IMR-90 (cell line): ENCODE results near the gene CNTN5. TPM values are rescaled to one million over a fixed set of nuclear protein-coding genes. Genes with fewer than 3 reads are reported as not detected.

Experiments
- ATAC-seq: fragments of 200-7000 bp; cut with Tn5 transposase; 2 replicates; pipeline ENCODE4 v1.9.1; 2020; ENCODE audit warnings: low read depth, mild to moderate bottlenecking, moderate library complexity
- BruUV-seq: library from RNA; stranded (reverse); fragments of 400-500 nt; replicated peaks from 2 replicates; lab custom pipeline; 2021; lab: Mats Ljungman, UMichigan
- CTCF ChIA-PET: fragments of 300-600 bp; formaldehyde crosslinking; extraction: SDS; loops from one replicate; lab custom pipeline; 2021; ENCODE audit warnings: antibody characterized with exemption; lab: Yijun Ruan, JAX
- POLR2A ChIA-PET: fragments of 300-600 bp; sonication (Branson Sonifier 250); formaldehyde crosslinking; loops from one replicate; lab custom pipeline; 2022; ENCODE audit warnings: antibody characterized with exemption; ENCODE audit not compliant: unreplicated experiment; lab: Charles Lee
- DNase-seq: peaks from one replicate; pipeline ENCODE4 v3.0.0; 2013
- H2AFZ ChIP-seq: replicated peaks from 2 replicates; pipeline ENCODE3; 2013; ENCODE audit warnings: low read length, mild to moderate bottlenecking; ENCODE audit not compliant: poor library complexity
- H2AK5ac ChIP-seq: 2 replicates; pipeline ENCODE4 v1.6.1; 2013; ENCODE audit warnings: low read depth, low read length, inconsistent platforms
- H2AK9ac ChIP-seq: replicated peaks from 2 replicates; pipeline ENCODE3; 2013; ENCODE audit warnings: mild to moderate bottlenecking, low read depth, low read length, moderate library complexity; ENCODE audit not compliant: poor library complexity
- H2BK120ac ChIP-seq: 2 replicates; pipeline ENCODE4 v1.6.1; 2013; ENCODE audit warnings: low read depth, low read length, inconsistent platforms
- H2BK15ac ChIP-seq: 3 replicates; pipeline ENCODE4 v1.6.1; 2013; ENCODE audit warnings: low read depth, low read length, inconsistent platforms
- H2BK20ac ChIP-seq: 2 replicates; pipeline ENCODE4 v1.6.1; 2013; ENCODE audit warnings: low read depth, mild to moderate bottlenecking, inconsistent platforms, low read length, moderate library complexity
- H2BK5ac ChIP-seq: 2 replicates; pipeline ENCODE4 v1.6.1; 2013; ENCODE audit warnings: mild to moderate bottlenecking, low read depth, low read length, inconsistent platforms; ENCODE audit not compliant: poor library complexity, severe bottlenecking
- H3K14ac ChIP-seq: replicated peaks from 2 replicates; pipeline ENCODE4 v1.6.1; 2013; ENCODE audit warnings: low read depth, low read length, inconsistent platforms
- H3K18ac ChIP-seq: 2 replicates; pipeline ENCODE4 v1.6.1; 2013; ENCODE audit warnings: low read depth, low read length, control low read depth
- H3K23ac ChIP-seq: 2 replicates; pipeline ENCODE4 v1.6.1; 2013; ENCODE audit warnings: low read depth, low read length, inconsistent platforms
- H3K27ac ChIP-seq: 2 replicates; pipeline ENCODE4 v1.5.1; 2013; ENCODE audit warnings: mild to moderate bottlenecking, control low read depth, low read length; ENCODE audit not compliant: insufficient read depth
- H3K27me3 ChIP-seq: 2 replicates; pipeline ENCODE4 v1.6.1; 2013; ENCODE audit warnings: low read length; ENCODE audit not compliant: control insufficient read depth, insufficient read depth
- H3K36me3 ChIP-seq: 2 replicates; pipeline ENCODE4 v1.6.1; 2013; ENCODE audit warnings: low read length, mixed read lengths; ENCODE audit not compliant: control insufficient read depth, insufficient read depth
- H3K4ac ChIP-seq: 2 replicates; pipeline ENCODE4 v1.6.1; 2013; ENCODE audit warnings: low read depth, low read length, inconsistent platforms
- H3K4me1 ChIP-seq: 2 replicates; pipeline ENCODE4 v1.6.1; 2013; ENCODE audit warnings: low read length, mixed read lengths; ENCODE audit not compliant: control insufficient read depth, insufficient read depth
- H3K4me2 ChIP-seq: 2 replicates; pipeline ENCODE4 v1.6.1; 2013; ENCODE audit warnings: low read depth, mild to moderate bottlenecking, control low read depth, low read length, moderate library complexity
- H3K4me3 ChIP-seq: 2 replicates; pipeline ENCODE4 v1.5.1; 2013; ENCODE audit warnings: low read depth, mild to moderate bottlenecking, control low read depth, low read length, moderate library complexity; ENCODE audit not compliant: insufficient read depth
- H3K56ac ChIP-seq: 2 replicates; pipeline ENCODE4 v1.6.1; 2013; ENCODE audit warnings: low read length, inconsistent platforms; ENCODE audit not compliant: insufficient read depth; ENCODE audit errors: extremely low read depth
- H3K79me1 ChIP-seq, 2 experiments: 2 replicates each; pipeline ENCODE4 v1.6.1; 2013; ENCODE audit warnings: low read length in 2 of 2, inconsistent platforms in 1 of 2, low read depth in 1 of 2
- H3K9ac ChIP-seq: 2 replicates; pipeline ENCODE4 v1.6.1; 2013; ENCODE audit warnings: low read depth, low read length, control low read depth
- H3K9me1 ChIP-seq: 2 replicates; pipeline ENCODE4 v1.6.1; 2013; ENCODE audit warnings: low read length, inconsistent platforms; ENCODE audit not compliant: insufficient read depth
- H3K9me3 ChIP-seq: 2 replicates; pipeline ENCODE4 v1.6.1; 2013; ENCODE audit warnings: low read length; ENCODE audit not compliant: control insufficient read depth, insufficient read depth
- H4K20me1 ChIP-seq: 2 replicates; pipeline ENCODE4 v1.6.1; 2013; ENCODE audit warnings: low read length, inconsistent platforms; ENCODE audit not compliant: insufficient read depth
- H4K5ac ChIP-seq: 2 replicates; pipeline ENCODE4 v1.6.1; 2013; ENCODE audit warnings: mild to moderate bottlenecking, low read depth, low read length, control low read depth
- H4K8ac ChIP-seq, 2 experiments: 2 replicates each; pipeline ENCODE4 v1.6.1; 2013; ENCODE audit warnings: low read depth in 2 of 2, low read length in 2 of 2, control low read depth in 1 of 2, inconsistent platforms in 1 of 2
- H4K91ac ChIP-seq: 2 replicates; pipeline ENCODE4 v1.6.1; 2013; ENCODE audit warnings: low read depth, low read length, inconsistent platforms; ENCODE audit not compliant: insufficient read depth
- BHLHE40 ChIP-seq: fragments of 150-350 bp; IDR thresholded peaks from 2 replicates; pipeline ENCODE4 v1.6.1; 2016; ENCODE audit warnings: mild to moderate bottlenecking, low read depth, low read length
- CTCF ChIP-seq: conservative IDR thresholded peaks from 2 replicates; pipeline ENCODE4 v1.5.1; 2012; ENCODE audit warnings: mild to moderate bottlenecking, low read depth, low read length, improper control_type of control experiment
- FOS ChIP-seq: fragments of 150-350 bp; IDR thresholded peaks from 2 replicates; pipeline ENCODE4 v1.6.1; 2016; ENCODE audit warnings: low read depth, low read length
- RCOR1 ChIP-seq: IDR thresholded peaks from 2 replicates; pipeline ENCODE4 v1.6.1; 2012; ENCODE audit warnings: mild to moderate bottlenecking, low read length, improper control_type of control experiment; ENCODE audit not compliant: insufficient replicate concordance
- WGBS, 2 experiments: methylation state at CpG; one replicate each; pipeline versions ENCODE4 v1.1.5 to v1.1.7; 2013; ENCODE audit warnings: missing lambda C conversion rate in 2 of 2; ENCODE audit not compliant: insufficient read length in 1 of 2; ENCODE audit errors: extremely low coverage in 2 of 2; 5-methylcytosine and 5-hydroxymethylcytosine counted together
- dilution Hi-C: fragments of 300-500 bp; cut with HindIII; formaldehyde crosslinking; loops from one replicate; pipeline ENCODE4 v1.14.3; 2018; ENCODE audit warnings: low sequenced_read_pairs; ENCODE audit not compliant: unreplicated experiment
- in situ Hi-C: fragments of 300-500 bp; cut with MboI; formaldehyde crosslinking; loops from 3 replicates; pipeline ENCODE4 v1.14.3; 2019; ENCODE audit warnings: low sequenced_read_pairs, inconsistent platforms, mixed read lengths
- intact Hi-C: fragments of 100-400 bp; cut with micrococcal nuclease; formaldehyde crosslinking; loops from 2 replicates; pipeline ENCODE4 v1.10.0; 2022
- polyA plus RNA-seq, 3 experiments: library from polyadenylated mRNA; depleted of rRNA; stranded (reverse); fragments of >200 nt; gene quantifications; 2 replicates each; pipeline ENCODE4 v1.2.3, GENCODE V29; 2012; ENCODE audit warnings: low replicate concordance in 1 of 3
- total RNA-seq: library from RNA; depleted of rRNA; stranded (reverse); fragments of >200 nt; gene quantifications from 2 replicates; pipeline ENCODE4 v1.2.3, GENCODE V29; 2012

CNTN5 gene
- total and polyA plus RNA-seq, 2 of the 4 experiments (the other 2 are of a cell fraction) = not detected

GRCh38 chr11:100269516-100269915 is 1248.8 kb downstream of the CNTN5 start:
- H3K4me3 ChIP-seq = no peak overlapping the region
- DNase-seq (no peak), ATAC-seq (no peak)
- BruUV-seq = no TSS peak
- no peaks in the 10 kb centered on the region for H3K4me1 ChIP-seq
- H3K18ac ChIP-seq = no peak overlapping the region
- no peaks in the 10 kb centered on the region for H4K20me1 ChIP-seq
- ChIA-PET CTCF (no interaction called here), POLR2A (no interaction called here)
- H3K36me3 ChIP-seq = no peaks in the 10 kb centered on the region
- H4K8ac ChIP-seq = no peak overlapping the region
- H3K9me3 ChIP-seq = no peaks in the 10 kb centered on the region
- H3K23ac ChIP-seq = no peak overlapping the region
- H3K27ac ChIP-seq = no peak overlapping the region
- H4K91ac ChIP-seq = no peak overlapping the region
- H3K4me2 ChIP-seq = no peak overlapping the region
- no peak overlapping the region for H3K4ac ChIP-seq
- no CpG with 5 or more reads among the region's 1 CpG for WGBS, 2 experiments
- dilution Hi-C loops (no loop called here), intact Hi-C loops (no loop called here), in situ Hi-C loops (no loop called here)
- no peak overlapping the region for H4K5ac ChIP-seq
- no peak overlapping the region for H2BK120ac ChIP-seq
- no peak overlapping the region for H2BK20ac ChIP-seq
- H2AK9ac ChIP-seq = no peak overlapping the region
- H3K9me1 ChIP-seq = no peaks in the 10 kb centered on the region
- TF ChIP-seq RCOR1 (no peak), CTCF (no peak), BHLHE40 (no peak), FOS (no peak)
- no peak overlapping the region for H2BK5ac ChIP-seq
- no peak overlapping the region for H2AK5ac ChIP-seq
- no peak overlapping the region for H3K56ac ChIP-seq
- H3K79me1 ChIP-seq = no peaks in the 10 kb centered on the region
- H3K27me3 ChIP-seq = no peaks in the 10 kb centered on the region
- no peak overlapping the region for H2BK15ac ChIP-seq
- H2AFZ ChIP-seq = no peak overlapping the region
- H3K14ac ChIP-seq = no peak overlapping the region
- no peak overlapping the region for H3K9ac ChIP-seq
